Keratinocyte (primary cell): Measurements from ENCODE around the gene LEO1. TPM values are rescaled to one million over a fixed set of nuclear protein-coding genes. Genes with fewer than 3 reads are reported as not detected.

ENCODE experiments used
- DNase-seq: peaks from one replicate; pipeline ENCODE4 v3.0.0-alpha.2; 2011; ENCODE audit warnings: low read depth, missing footprints, low spot score
- FAIRE-seq: peaks from 2 replicates; lab custom pipeline; 2011; peaks lifted over from hg19 to GRCh38; lab: Jason Lieb, UNC
- H2AFZ ChIP-seq: 2 replicates; pipeline ENCODE4 v1.6.0; 2012; ENCODE audit warnings: low read length, control low read depth, inconsistent platforms; ENCODE audit not compliant: control insufficient read depth
- H3K27ac ChIP-seq: 2 replicates; pipeline ENCODE4 v1.5.1; 2011; ENCODE audit warnings: low read length; ENCODE audit not compliant: control insufficient read depth, insufficient read depth
- H3K27me3 ChIP-seq: 3 replicates; pipeline ENCODE4 v1.6.0; 2011; ENCODE audit warnings: low read length; ENCODE audit not compliant: control insufficient read depth, insufficient read depth; ENCODE audit errors: extremely low read depth
- H3K36me3 ChIP-seq, 2 experiments: 2 replicates in 1 of 2; 3 replicates in 1 of 2; pipeline ENCODE4 v1.5.1; 2011; ENCODE audit warnings: low read length in 2 of 2, mild to moderate bottlenecking in 1 of 2; ENCODE audit not compliant: control insufficient read depth in 2 of 2, insufficient read depth in 2 of 2; ENCODE audit errors: extremely low read depth in 1 of 2
- H3K4me1 ChIP-seq: 3 replicates; pipeline ENCODE4 v1.5.1; 2011; ENCODE audit warnings: low read length; ENCODE audit not compliant: control insufficient read depth, insufficient read depth; ENCODE audit errors: extremely low read depth
- H3K4me2 ChIP-seq: 3 replicates; pipeline ENCODE4 v1.6.0; 2011; ENCODE audit warnings: low read depth, low read length; ENCODE audit not compliant: control insufficient read depth, insufficient read depth; ENCODE audit errors: extremely low read depth
- H3K4me3 ChIP-seq, 3 experiments: fragments of 200-600 bp in 1 of 3; sonication (generic) in 1 of 3; 2 replicates in 2 of 3; 3 replicates in 1 of 3; pipeline ENCODE4 v1.5.1; 2011 to 2016; ENCODE audit warnings: low read length in 3 of 3, mild to moderate bottlenecking in 3 of 3, control low read depth in 2 of 3, inconsistent platforms in 1 of 3, low read depth in 1 of 3, mixed read lengths in 1 of 3, mixed run types in 1 of 3, moderate library complexity in 1 of 3; ENCODE audit not compliant: control insufficient read depth in 2 of 3, insufficient read depth in 2 of 3; ENCODE audit errors: extremely low read depth in 1 of 3
- H3K79me2 ChIP-seq: 2 replicates; pipeline ENCODE4 v1.6.0; 2012; ENCODE audit warnings: low read length; ENCODE audit not compliant: control insufficient read depth, insufficient read depth
- H3K9ac ChIP-seq: 3 replicates; pipeline ENCODE4 v1.6.0; 2011; ENCODE audit warnings: low read length; ENCODE audit not compliant: control insufficient read depth, insufficient read depth; ENCODE audit errors: extremely low read depth
- H3K9me1 ChIP-seq: 3 replicates; pipeline ENCODE4 v1.6.0; 2011; ENCODE audit warnings: low read length; ENCODE audit not compliant: control insufficient read depth, insufficient read depth; ENCODE audit errors: extremely low read depth
- H3K9me3 ChIP-seq: 2 replicates; pipeline ENCODE4 v1.5.1; 2012; ENCODE audit warnings: low read depth, low read length; ENCODE audit not compliant: control insufficient read depth
- H4K20me1 ChIP-seq: 3 replicates; pipeline ENCODE4 v1.6.0; 2011; ENCODE audit warnings: low read length; ENCODE audit not compliant: control insufficient read depth, insufficient read depth; ENCODE audit errors: extremely low read depth
- CTCF ChIP-seq, 3 experiments: IDR thresholded peaks in 1 of 3; conservative IDR thresholded peaks in 1 of 3; optimal IDR thresholded peaks in 1 of 3; 2 replicates in 2 of 3; 3 replicates in 1 of 3; pipeline versions ENCODE3 to v1.5.1; 2011; ENCODE audit warnings: low read length in 3 of 3, mild to moderate bottlenecking in 3 of 3, moderate library complexity in 2 of 3, control low read depth in 1 of 3, inconsistent platforms in 1 of 3; ENCODE audit not compliant: insufficient read depth in 2 of 3; ENCODE audit errors: extremely low read depth in 1 of 3
- EZH2 ChIP-seq: IDR thresholded peaks from one replicate; pipeline ENCODE4 v1.6.1; 2012; ENCODE audit warnings: inconsistent platforms, mild to moderate bottlenecking, low read length, moderate library complexity
- dilution Hi-C: fragments of 300-500 bp; cut with MboI; formaldehyde crosslinking; loops from one replicate; pipeline ENCODE4 v1.7.0; 2020; ENCODE audit warnings: low sequenced_read_pairs; ENCODE audit not compliant: extremely low pct_ligation_motif_present
- polyA plus RNA-seq, 5 experiments: library from polyadenylated mRNA; depleted of rRNA in 3 of 5; stranded (reverse) in 3 of 5; stranded (forward) in 1 of 5; unstranded in 1 of 5; fragments of >200 nt; gene quantifications; 1 replicate in 1 of 5; 2 replicates in 3 of 5; 3 replicates in 1 of 5; pipeline versions ENCODE4 v1.2.1 to v1.2.3, GENCODE V29; 2011 to 2012; ENCODE audit warnings: missing spikeins in 2 of 5, low read depth in 1 of 5, low replicate concordance in 1 of 5

LEO1 gene
- polyA plus RNA-seq, 1 donor (not counting 4 experiments of a cell fraction or from before 2014, with no cell fraction given) = 12.5 TPM

GRCh38 chr15:52008698-52009434 lies 37.3 kb upstream of the LEO1 start:
- dilution Hi-C loops = no loop called here
- no peak overlapping the region for H3K9ac ChIP-seq
- FAIRE-seq = no peak
- no peaks in the 10 kb centered on the region for H3K9me1 ChIP-seq
- H4K20me1 ChIP-seq = no peaks in the 10 kb centered on the region
- no peak overlapping the region for H3K27ac ChIP-seq
- no peak overlapping the region for H2AFZ ChIP-seq
- no peaks in the 10 kb centered on the region for H3K36me3 ChIP-seq
- H3K4me1 ChIP-seq = peaks cover 61% of the 10 kb centered on the region
- no peak overlapping the region for H3K4me2 ChIP-seq
- H3K4me3 ChIP-seq = no peak overlapping the region
- TF ChIP-seq CTCF (optimal IDR thresholded peaks at IDR 0.05 in 1 of 3, IDR thresholded peaks at IDR 0.05 in 1 of 3, conservative IDR thresholded peaks at IDR 0.05 in 1 of 3; ENCODE audit: extremely low read depth in 1 of 3, insufficient read depth in 2 of 3, low read length in 3 of 3) = no peak
- TF ChIP-seq EZH2 = no peak
- no peaks in the 10 kb centered on the region for H3K9me3 ChIP-seq
- H3K27me3 ChIP-seq = no peaks in the 10 kb centered on the region
- H3K79me2 ChIP-seq = no peaks in the 10 kb centered on the region
- no peak for DNase-seq

- FAIRE-seq (no peak), DNase-seq (no peak)
- Histone ChIP-seq H3K27ac (no peak overlapping the region), H3K4me1 (peaks cover 59% of the 10 kb centered on the region), H3K9me3 (no peaks in the 10 kb centered on the region), H3K27me3 (no peaks in the 10 kb centered on the region), H2AFZ (no peak overlapping the region), H3K9me1 (no peaks in the 10 kb centered on the region), H3K4me2 (no peak overlapping the region), H3K9ac (no peak overlapping the region), H4K20me1 (no peaks in the 10 kb centered on the region), H3K36me3 (no peaks in the 10 kb centered on the region), H3K79me2 (no peaks in the 10 kb centered on the region), H3K4me3 (no peak overlapping the region)
- dilution Hi-C loops = no loop called here
- TF ChIP-seq CTCF (optimal IDR thresholded peaks at IDR 0.05 in 1 of 3, IDR thresholded peaks at IDR 0.05 in 1 of 3, conservative IDR thresholded peaks at IDR 0.05 in 1 of 3; ENCODE audit: extremely low read depth in 1 of 3, insufficient read depth in 2 of 3, low read length in 3 of 3) (no peak), EZH2 (no peak)
Measured at GRCh38 chr15:52008359-52008697, 36.8 kb upstream of the LEO1 start.
